B cell (primary cell): Measurements from ENCODE around the gene SRC. TPM values are rescaled to one million over a fixed set of nuclear protein-coding genes. Genes with fewer than 3 reads are reported as not detected.

Experiments used
- ATAC-seq: fragments of 200-7000 bp; cut with Tn5 transposase; one replicate; pipeline ENCODE4 v1.10.0; 2021; ENCODE audit warnings: low read depth, mild to moderate bottlenecking, moderate number of reproducible peaks, moderate library complexity
- CTCF ChIA-PET: fragments of 350-600 bp; sonication (Branson Sonifier 250); formaldehyde crosslinking; loops from one replicate; lab custom pipeline; 2021; ENCODE audit warnings: antibody characterized with exemption, inconsistent platforms; lab: Charles Lee
- POLR2A ChIA-PET: fragments of 350-600 bp; sonication (Branson Sonifier 250); formaldehyde crosslinking; loops from one replicate; lab custom pipeline; 2021; ENCODE audit warnings: antibody characterized with exemption; lab: Charles Lee
- DNase-seq: peaks from one replicate; pipeline ENCODE4 v3.0.0; 2013
- H2AFZ ChIP-seq: 2 replicates; pipeline ENCODE4 v1.6.1; 2012; ENCODE audit warnings: mild to moderate bottlenecking, low read depth, low read length; ENCODE audit not compliant: insufficient read depth, poor library complexity, severe bottlenecking
- H3K27ac ChIP-seq, 2 donors: 1 replicate in 1 of 2; 2 replicates in 1 of 2; pipeline ENCODE4 v1.5.1; 2012 to 2013; ENCODE audit warnings: low read length in 2 of 2, mild to moderate bottlenecking in 2 of 2, moderate library complexity in 1 of 2
- H3K27me3 ChIP-seq, 4 experiments: fragments of 200-600 bp in 1 of 4; sonication (generic) in 1 of 4; replicated peaks in 1 of 4; 1 replicate in 2 of 4; 2 replicates in 2 of 4; pipeline versions ENCODE4 v1.6.1 to v1.7.0; 2013 to 2016; ENCODE audit warnings: low read length in 3 of 4, mild to moderate bottlenecking in 2 of 4, mixed read lengths in 1 of 4, moderate library complexity in 1 of 4; ENCODE audit not compliant: insufficient read depth in 4 of 4, control insufficient read depth in 3 of 4; ENCODE audit errors: control extremely low read depth in 1 of 4
- H3K36me3 ChIP-seq, 2 experiments: replicated peaks in 1 of 2; 1 replicate in 1 of 2; 2 replicates in 1 of 2; pipeline versions ENCODE4 v1.6.1 to v1.7.1; 2013; ENCODE audit warnings: low read length in 1 of 2; ENCODE audit not compliant: insufficient read depth in 2 of 2, control insufficient read depth in 1 of 2; ENCODE audit errors: control extremely low read depth in 1 of 2, extremely low read depth in 1 of 2
- H3K4me1 ChIP-seq, 2 donors: fragments of 200-600 bp in 1 of 2; sonication (generic) in 1 of 2; 1 replicate in 1 of 2; 2 replicates in 1 of 2; pipeline versions ENCODE4 v1.5.1 to v1.6.1; 2013 to 2017; ENCODE audit warnings: low read length in 2 of 2; ENCODE audit not compliant: control insufficient read depth in 2 of 2, insufficient read depth in 2 of 2
- H3K4me2 ChIP-seq: replicated peaks from 2 replicates; pipeline ENCODE3; 2012; ENCODE audit warnings: mild to moderate bottlenecking, low read depth, low read length; ENCODE audit not compliant: poor library complexity, severe bottlenecking
- H3K4me3 ChIP-seq, 5 experiments: fragments of 200-600 bp in 1 of 5; sonication (generic) in 1 of 5; 1 replicate in 3 of 5; 2 replicates in 2 of 5; pipeline versions ENCODE4 v1.5.1 to v1.7.0; 2011 to 2016; ENCODE audit warnings: low read length in 4 of 5, mild to moderate bottlenecking in 4 of 5, low read depth in 2 of 5, control low read depth in 1 of 5, moderate library complexity in 1 of 5; ENCODE audit not compliant: insufficient read depth in 1 of 5; ENCODE audit errors: control extremely low read depth in 1 of 5, extremely low read depth in 1 of 5
- H3K79me2 ChIP-seq: fragments of 200-600 bp; sonication (generic); one replicate; pipeline ENCODE4 v1.6.0; 2016; ENCODE audit warnings: low read length; ENCODE audit not compliant: control insufficient read depth, insufficient read depth
- H3K9ac ChIP-seq: fragments of 200-600 bp; sonication (generic); 2 replicates; pipeline ENCODE4 v1.6.1; 2017; ENCODE audit warnings: mild to moderate bottlenecking, low read length, moderate library complexity
- H3K9me3 ChIP-seq, 3 donors: one replicate each; pipeline versions ENCODE4 v1.6.1 to v1.7.1; 2013; ENCODE audit warnings: low read length in 2 of 3; ENCODE audit not compliant: control insufficient read depth in 2 of 3, insufficient read depth in 1 of 3; ENCODE audit errors: control extremely low read depth in 1 of 3
- H4K20me1 ChIP-seq: 2 replicates; pipeline ENCODE4 v1.6.0; 2012; ENCODE audit warnings: mild to moderate bottlenecking, low read length; ENCODE audit not compliant: insufficient read depth, control insufficient read depth, poor library complexity, severe bottlenecking
- H3K27ac Mint-ChIP-seq: one replicate; pipeline ENCODE4 v1.8.0; 2021; ENCODE audit warnings: mixed read lengths
- H3K27me3 Mint-ChIP-seq: one replicate; pipeline ENCODE4 v1.8.0; 2021; ENCODE audit warnings: mixed read lengths
- H3K4me1 Mint-ChIP-seq: one replicate; pipeline ENCODE4 v1.8.0; 2021; ENCODE audit warnings: mixed read lengths
- H3K4me3 Mint-ChIP-seq: one replicate; pipeline ENCODE4 v1.8.0; 2021; ENCODE audit warnings: mixed read lengths
- H3K9me3 Mint-ChIP-seq: one replicate; pipeline ENCODE4 v1.8.0; 2022; ENCODE audit warnings: mixed read lengths; ENCODE audit not compliant: insufficient read depth
- EZH2 ChIP-seq: IDR thresholded peaks from 2 replicates; pipeline ENCODE4 v1.6.1; 2012; ENCODE audit warnings: borderline replicate concordance, low read depth, mild to moderate bottlenecking, moderate library complexity, low read length; ENCODE audit not compliant: insufficient read depth, poor library complexity, severe bottlenecking
- WGBS: methylation state at CpG from one replicate; pipeline ENCODE4 v1.1.5; 2013; ENCODE audit warnings: missing lambda C conversion rate; ENCODE audit not compliant: insufficient coverage; 5-methylcytosine and 5-hydroxymethylcytosine counted together
- intact Hi-C: fragments of 100-400 bp; cut with micrococcal nuclease; formaldehyde crosslinking; loops from one replicate; pipeline ENCODE4 v1.10.0; 2022
- polyA plus RNA-seq: library from polyadenylated mRNA; depleted of rRNA; stranded (reverse); fragments of >200 nt; gene quantifications from 2 replicates; pipeline ENCODE4 v1.2.3, GENCODE V29; 2012
- total RNA-seq, 2 donors: library from RNA; stranded (reverse); fragments of 120-200 nt in 1 of 2; gene quantifications; 1 replicate in 1 of 2; 2 replicates in 1 of 2; pipeline versions ENCODE4 v1.2.3 to v1.2.4, GENCODE V29; 2013 to 2022
- TF ChIP-seq, protein P1 (sequence below): fragments of 200-600 bp; IDR thresholded peaks from one replicate; pipeline ENCODE4 v1.8.0; 2022; ENCODE audit warnings: antibody characterized with exemption, mild to moderate bottlenecking

SRC gene
- total and polyA plus RNA-seq, 2 donors (not counting 1 experiment from before 2014, with no cell fraction given), result 6.5 to 16.8 TPM

DNA sequence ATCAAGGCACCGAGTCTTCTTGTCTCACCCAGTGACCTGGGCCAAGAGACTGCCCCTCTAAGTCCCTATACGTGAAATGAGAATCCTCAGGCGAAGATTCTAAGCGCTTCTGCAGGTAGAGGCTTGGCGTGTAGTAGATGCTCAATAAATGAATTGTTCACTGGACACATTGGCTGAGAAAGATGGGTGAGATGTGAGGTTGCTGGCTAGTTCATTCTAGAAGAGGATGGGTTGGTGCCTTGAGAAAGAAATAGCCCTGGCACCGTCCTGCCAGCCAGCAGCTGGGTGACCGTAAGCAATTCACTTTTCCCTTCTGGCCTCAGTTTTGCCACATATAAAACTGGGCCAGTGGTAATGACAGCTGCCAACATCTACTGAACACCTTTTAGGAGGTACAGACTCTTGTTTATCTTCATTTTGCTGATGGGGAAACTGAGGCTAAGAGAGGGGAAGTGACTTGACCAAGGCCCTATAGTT is 1.4 kb downstream of the SRC start:
- Histone ChIP-seq H3K4me3 (no peak overlapping the region), H3K27ac (peak overlapping the region in 1 of 2 donors; percentile 36), H3K9me3 (peaks cover 0 to 3% (median 0%) of the 10 kb centered on the region in 3 donors), H3K79me2 (peaks cover 8% of the 10 kb centered on the region), H3K9ac (no peak overlapping the region), H3K4me1 (peaks cover 13 to 26% of the 10 kb centered on the region in 2 donors), H3K27me3 (no peaks in the 10 kb centered on the region), H3K4me2 (peak overlapping the region; percentile 91), H3K36me3 (no peaks in the 10 kb centered on the region), H4K20me1 (no peaks in the 10 kb centered on the region), H2AFZ (no peak overlapping the region)
- Mint-ChIP-seq H3K4me1 (peaks cover 24% of the 10 kb centered on the region), H3K9me3 (no peaks in the 10 kb centered on the region), H3K27ac (peak overlapping the region; percentile 78), H3K27me3 (no peaks in the 10 kb centered on the region), H3K4me3 (peak overlapping the region; percentile 74)
- POLR2A ChIA-PET, result interaction anchor here (0.6 to 2.3 kb wide), 2 partner anchors 35 to 1529 kb away, joined by 3 to 9 read pairs; no protein-coding TSS in a partner anchor
- ATAC-seq (no peak), DNase-seq (no peak)
- intact Hi-C loops, result loop anchor here (5.0 kb wide), 1 partner anchor 55 kb away; no protein-coding TSS in a partner anchor
- CTCF ChIA-PET, result interaction anchor here (1.2 to 1.4 kb wide), 2 partner anchors 13 to 77 kb away, joined by 3 to 5 read pairs; no protein-coding TSS in a partner anchor
- WGBS, result 100% methylated on average over 5 of the region's 7 CpGs
- TF ChIP-seq, protein P1, sequence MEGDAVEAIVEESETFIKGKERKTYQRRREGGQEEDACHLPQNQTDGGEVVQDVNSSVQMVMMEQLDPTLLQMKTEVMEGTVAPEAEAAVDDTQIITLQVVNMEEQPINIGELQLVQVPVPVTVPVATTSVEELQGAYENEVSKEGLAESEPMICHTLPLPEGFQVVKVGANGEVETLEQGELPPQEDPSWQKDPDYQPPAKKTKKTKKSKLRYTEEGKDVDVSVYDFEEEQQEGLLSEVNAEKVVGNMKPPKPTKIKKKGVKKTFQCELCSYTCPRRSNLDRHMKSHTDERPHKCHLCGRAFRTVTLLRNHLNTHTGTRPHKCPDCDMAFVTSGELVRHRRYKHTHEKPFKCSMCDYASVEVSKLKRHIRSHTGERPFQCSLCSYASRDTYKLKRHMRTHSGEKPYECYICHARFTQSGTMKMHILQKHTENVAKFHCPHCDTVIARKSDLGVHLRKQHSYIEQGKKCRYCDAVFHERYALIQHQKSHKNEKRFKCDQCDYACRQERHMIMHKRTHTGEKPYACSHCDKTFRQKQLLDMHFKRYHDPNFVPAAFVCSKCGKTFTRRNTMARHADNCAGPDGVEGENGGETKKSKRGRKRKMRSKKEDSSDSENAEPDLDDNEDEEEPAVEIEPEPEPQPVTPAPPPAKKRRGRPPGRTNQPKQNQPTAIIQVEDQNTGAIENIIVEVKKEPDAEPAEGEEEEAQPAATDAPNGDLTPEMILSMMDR, result no peak
- TF ChIP-seq EZH2, result no peak
